Thyroid gland (tissue), 4 donors: ENCODE results near the gene MAGI2. TPM values are rescaled to one million over a fixed set of nuclear protein-coding genes. Genes with fewer than 3 reads are reported as not detected.
"Not testable (repeated sequence)": the region's sequence is repeated elsewhere in the genome, so short reads cannot be mapped to it uniquely, and the experiment has no call there.

ENCODE experiments used
- DNase-seq, 2 donors: peaks; one replicate each; pipeline ENCODE4 v3.0.0-alpha.2; 2019
- H3K27ac ChIP-seq, 3 donors: fragments of 200-600 bp; sonication (generic); 1 replicate in 2 of 3; 2 replicates in 1 of 3; pipeline ENCODE4 v1.5.1; 2016 to 2019; ENCODE audit warnings: mild to moderate bottlenecking in 1 of 3, moderate library complexity in 1 of 3
- H3K27me3 ChIP-seq: fragments of 200-600 bp; sonication (generic); one replicate; pipeline ENCODE4 v1.5.1; 2019
- H3K36me3 ChIP-seq, 2 donors: fragments of 200-600 bp; sonication (generic); one replicate each; pipeline ENCODE4 v1.5.1; 2016 to 2019
- H3K4me1 ChIP-seq, 2 donors: fragments of 200-600 bp; sonication (generic); one replicate each; pipeline ENCODE4 v1.5.1; 2017 to 2019
- H3K4me3 ChIP-seq, 3 donors: fragments of 200-600 bp; sonication (generic); replicated peaks in 1 of 3; 1 replicate in 2 of 3; 2 replicates in 1 of 3; pipeline ENCODE4 v1.5.1; 2016; ENCODE audit warnings: mild to moderate bottlenecking in 1 of 3
- H3K9me3 ChIP-seq: fragments of 200-600 bp; sonication (generic); one replicate; pipeline ENCODE4 v1.5.1; 2017
- CTCF ChIP-seq, 6 experiments: fragments of 200-600 bp in 3 of 6; fragments of 450-650 bp in 3 of 6; sonication (generic) in 3 of 6; IDR thresholded peaks; one replicate each; pipeline ENCODE4 v1.5.1; 2016 to 2019; ENCODE audit warnings: antibody characterized with exemption in 6 of 6, mild to moderate bottlenecking in 2 of 6, inconsistent platforms in 1 of 6, moderate library complexity in 1 of 6
- POLR2A ChIP-seq, 2 donors: fragments of 450-650 bp; IDR thresholded peaks; one replicate each; pipeline ENCODE4 v1.6.1; 2017; ENCODE audit warnings: antibody characterized with exemption in 2 of 2, mild to moderate bottlenecking in 2 of 2, moderate library complexity in 1 of 2
- WGBS, 2 donors: methylation state at CpG; one replicate each; pipeline ENCODE4 v1.1.5; 2017; 5-methylcytosine and 5-hydroxymethylcytosine counted together
- intact Hi-C: fragments of 100-400 bp; cut with DNase I; formaldehyde crosslinking; loops from one replicate; pipeline ENCODE4 v1.15.1; 2023
- total RNA-seq, 4 donors: library from RNA; depleted of rRNA; stranded (reverse); fragments of >200 nt; gene quantifications; one replicate each; pipeline ENCODE4 v1.2.3, GENCODE V29; 2016

The MAGI2 gene
- total RNA-seq, 4 donors from 2014 or later: 20.7 to 31.1 (median 26.0) TPM

GRCh38 chr7:78594156-78594555, 859.3 kb downstream of the MAGI2 start:
- Histone ChIP-seq H3K27ac (no peak overlapping the region), H3K36me3 (no peaks in the 10 kb centered on the region), H3K4me1 (peaks cover 0 to under 1% of the 10 kb centered on the region in 2 donors), H3K27me3 (no peaks in the 10 kb centered on the region), H3K4me3 (no peak overlapping the region), H3K9me3 (no peaks in the 10 kb centered on the region)
- TF ChIP-seq CTCF (IDR thresholded peaks at IDR 0.05) (no peak), POLR2A (IDR thresholded peaks at IDR 0.05) (no peak)
- intact Hi-C loops: no loop called here
- no peak for DNase-seq
- 47 to 53% methylated on average over 3 of the region's 3 CpGs for WGBS, 2 donors

GRCh38 chr7:78588393-78588792, 865.1 kb downstream of the MAGI2 start:
- Histone ChIP-seq H3K27ac (no peak overlapping the region), H3K4me1 (no peaks in the 10 kb centered on the region), H3K36me3 (no peaks in the 10 kb centered on the region), H3K27me3 (no peaks in the 10 kb centered on the region), H3K9me3 (no peaks in the 10 kb centered on the region), H3K4me3 (no peak overlapping the region)
- 26 to 32% methylated on average over 1 of the region's 1 CpG for WGBS, 2 donors
- intact Hi-C loops: no loop called here
- peak; percentile 20 to 49 for DNase-seq
- TF ChIP-seq CTCF (IDR thresholded peaks at IDR 0.05) (no peak), POLR2A (IDR thresholded peaks at IDR 0.05) (no peak)

- no peak for DNase-seq
- H3K9me3 ChIP-seq: no peaks in the 10 kb centered on the region
- H3K4me3 ChIP-seq: no peak overlapping the region
- H3K36me3 ChIP-seq: no peaks in the 10 kb centered on the region
- intact Hi-C loops: no loop called here
- H3K27ac ChIP-seq: no peak overlapping the region
- no peaks in the 10 kb centered on the region for H3K4me1 ChIP-seq
- 90% methylated on average over 5 of the region's 5 CpGs for WGBS, 2 donors
- TF ChIP-seq POLR2A (IDR thresholded peaks at IDR 0.05): no peak
- TF ChIP-seq CTCF (IDR thresholded peaks at IDR 0.05): no peak
- H3K27me3 ChIP-seq: no peaks in the 10 kb centered on the region
These were observed 865.9 kb downstream of the MAGI2 start for GRCh38 chr7:78587443-78588044.

GRCh38 chr7:78585980-78586379, 867.5 kb downstream of the MAGI2 start:
- intact Hi-C loops: no loop called here
- Histone ChIP-seq H3K4me3 (no peak overlapping the region), H3K9me3 (no peaks in the 10 kb centered on the region), H3K4me1 (no peaks in the 10 kb centered on the region), H3K27ac (no peak overlapping the region), H3K36me3 (no peaks in the 10 kb centered on the region), H3K27me3 (no peaks in the 10 kb centered on the region)
- WGBS, 2 donors: 97 to 99% methylated on average over 4 of the region's 4 CpGs
- DNase-seq: no peak
- TF ChIP-seq POLR2A (IDR thresholded peaks at IDR 0.05): no peak
- no peak for TF ChIP-seq CTCF (IDR thresholded peaks at IDR 0.05)

- H3K4me1 ChIP-seq: no peaks in the 10 kb centered on the region
- 23 to 26% methylated on average over 2 of the region's 2 CpGs for WGBS, 2 donors
- no peaks in the 10 kb centered on the region for H3K36me3 ChIP-seq
- no peak for TF ChIP-seq POLR2A (IDR thresholded peaks at IDR 0.05)
- TF ChIP-seq CTCF (IDR thresholded peaks at IDR 0.05): no peak
- no peak for DNase-seq
- no peaks in the 10 kb centered on the region for H3K9me3 ChIP-seq
- H3K4me3 ChIP-seq: no peak overlapping the region
- intact Hi-C loops: no loop called here
- no peaks in the 10 kb centered on the region for H3K27me3 ChIP-seq
- H3K27ac ChIP-seq: no peak overlapping the region
These were observed 874.8 kb downstream of the MAGI2 start for GRCh38 chr7:78578686-78579085.

GRCh38 chr7:78577174-78577952, 876.1 kb downstream of the MAGI2 start:
- intact Hi-C loops: not testable (repeated sequence)

More at GRCh38 chr7:78577174-78577952, 876.1 kb downstream of the MAGI2 start:
- not testable (repeated sequence) for H3K4me3 ChIP-seq, H3K4me1 ChIP-seq, H3K36me3 ChIP-seq, H3K27me3 ChIP-seq, DNase-seq, H3K27ac ChIP-seq, H3K9me3 ChIP-seq
- 78 to 80% methylated on average over 7 of the region's 7 CpGs for WGBS, 2 donors
